Measurements from ENCODE around the gene DMXL1.

DNA sequence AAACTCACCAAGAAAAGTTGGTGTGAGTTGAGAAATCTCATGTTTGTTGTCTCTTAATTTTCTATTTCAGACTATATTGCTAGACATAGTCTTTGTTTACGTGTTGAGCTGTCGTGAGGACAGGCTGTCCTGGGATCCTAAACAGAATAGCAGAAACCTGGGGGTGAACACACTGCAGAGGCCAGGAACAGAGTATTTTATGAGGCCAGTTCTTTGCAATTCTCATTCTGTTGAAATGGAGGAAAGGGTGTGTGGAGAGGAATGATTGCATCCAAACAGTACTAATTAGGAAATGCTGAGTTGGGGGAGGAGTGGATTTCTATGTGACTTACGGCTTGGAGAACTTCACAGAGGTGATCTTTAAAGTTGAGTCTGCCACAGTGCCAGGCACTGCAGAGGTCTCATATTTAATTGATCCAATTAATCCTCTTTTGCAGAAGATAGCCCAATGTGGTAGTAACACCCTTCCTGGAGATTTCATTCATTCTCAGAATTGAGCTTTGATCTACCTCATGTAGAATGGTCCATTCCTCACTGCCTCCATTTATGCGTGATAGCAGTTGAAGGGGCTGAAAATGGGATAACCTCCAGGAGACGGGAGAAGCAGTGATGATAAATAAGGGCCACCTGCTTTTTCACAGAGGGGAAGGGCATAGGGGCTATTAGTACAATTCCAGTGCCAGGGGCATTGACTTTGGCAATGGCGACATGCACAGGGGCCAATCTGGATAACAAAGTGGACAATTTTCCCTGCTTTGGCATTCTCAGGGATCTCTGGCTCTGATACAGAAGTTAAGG is 200.3 kb downstream of the DMXL1 start:
- TF ChIP-seq, protein P1, sequence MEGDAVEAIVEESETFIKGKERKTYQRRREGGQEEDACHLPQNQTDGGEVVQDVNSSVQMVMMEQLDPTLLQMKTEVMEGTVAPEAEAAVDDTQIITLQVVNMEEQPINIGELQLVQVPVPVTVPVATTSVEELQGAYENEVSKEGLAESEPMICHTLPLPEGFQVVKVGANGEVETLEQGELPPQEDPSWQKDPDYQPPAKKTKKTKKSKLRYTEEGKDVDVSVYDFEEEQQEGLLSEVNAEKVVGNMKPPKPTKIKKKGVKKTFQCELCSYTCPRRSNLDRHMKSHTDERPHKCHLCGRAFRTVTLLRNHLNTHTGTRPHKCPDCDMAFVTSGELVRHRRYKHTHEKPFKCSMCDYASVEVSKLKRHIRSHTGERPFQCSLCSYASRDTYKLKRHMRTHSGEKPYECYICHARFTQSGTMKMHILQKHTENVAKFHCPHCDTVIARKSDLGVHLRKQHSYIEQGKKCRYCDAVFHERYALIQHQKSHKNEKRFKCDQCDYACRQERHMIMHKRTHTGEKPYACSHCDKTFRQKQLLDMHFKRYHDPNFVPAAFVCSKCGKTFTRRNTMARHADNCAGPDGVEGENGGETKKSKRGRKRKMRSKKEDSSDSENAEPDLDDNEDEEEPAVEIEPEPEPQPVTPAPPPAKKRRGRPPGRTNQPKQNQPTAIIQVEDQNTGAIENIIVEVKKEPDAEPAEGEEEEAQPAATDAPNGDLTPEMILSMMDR (IDR thresholded peaks at IDR 0.05), result no peak
- TF ChIP-seq POLR2A (IDR thresholded peaks at IDR 0.05), result no peak

All from heart left ventricle (tissue), 13 donors.